NCI-H1694 (cell line): ENCODE results near the gene FAM110D.
A peak's percentile ranks its signal among the peaks of the same experiment; 100 is the strongest.

Source experiments
- DNase-seq: peaks from one replicate; lab custom pipeline; 2025; lab: John Stamatoyannopoulos, UW

FAM110D gene

GRCh38 chr1:26189331-26189730 lies 30.5 kb downstream of the FAM110D start:
- no peak for DNase-seq

DNA sequence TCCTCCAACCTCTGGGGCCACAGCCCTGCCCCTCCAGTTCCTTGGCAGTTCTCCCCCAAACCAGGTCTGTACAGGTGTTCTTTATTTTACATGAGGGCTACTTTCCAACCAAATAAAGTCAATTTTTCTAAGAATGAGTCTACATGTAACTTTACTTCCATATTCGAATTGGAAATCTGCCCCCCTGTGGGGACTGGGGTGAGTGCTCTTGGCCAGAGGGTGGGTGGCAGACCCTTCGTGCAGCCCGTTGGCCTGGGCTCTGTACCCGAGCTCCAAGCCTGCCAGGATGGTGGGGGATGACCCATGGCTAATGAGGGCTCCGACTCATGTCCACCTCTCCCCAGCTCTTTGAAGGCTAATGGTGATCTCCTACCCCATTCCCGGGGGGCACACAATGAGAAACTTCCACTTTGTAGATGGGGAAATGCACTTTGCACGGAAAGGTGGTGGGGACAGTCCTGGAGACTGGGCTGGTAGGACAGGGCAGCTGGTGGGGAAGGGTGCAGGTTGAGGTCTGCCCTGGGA lies 30.9 kb downstream of the FAM110D start:
- DNase-seq = no peak

DNA sequence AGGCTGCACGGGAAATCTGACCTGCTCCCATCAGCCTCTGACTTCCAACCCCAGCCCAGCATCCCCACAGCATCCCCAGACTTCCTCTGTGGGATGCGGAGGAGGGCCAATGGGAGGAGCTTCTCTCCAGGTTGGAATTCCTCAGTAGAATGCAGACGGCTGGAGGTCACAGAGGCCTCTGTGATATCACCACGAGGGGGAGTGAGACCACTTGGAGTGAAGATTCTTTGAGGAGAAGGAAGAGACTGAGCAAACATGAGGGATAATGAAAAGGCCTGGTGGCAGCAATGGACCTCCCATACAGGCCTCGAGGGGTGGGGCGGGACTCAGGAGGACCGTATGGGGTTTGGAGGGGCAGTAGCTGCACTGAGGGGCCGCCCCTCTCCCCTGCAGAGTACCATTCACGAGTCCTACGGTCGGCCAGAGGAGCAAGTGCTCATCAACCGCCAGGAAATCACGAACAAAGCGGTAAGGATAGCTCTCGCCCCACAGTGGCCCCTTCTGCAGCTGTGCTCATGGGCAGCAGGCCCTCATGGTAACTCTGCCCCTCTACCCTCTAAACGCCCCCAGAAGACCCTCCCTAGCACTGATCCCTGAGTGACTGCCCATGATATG lies 31.6 kb downstream of the FAM110D start, which contains the start of gene CATSPER4:
Gene CATSPER4, plus strand, starts transcription at position 230 of the 615 bp plus-strand sequence. Its CDS starts 26 bp downstream, at position 256.
- peak; percentile 16 for DNase-seq

DNA sequence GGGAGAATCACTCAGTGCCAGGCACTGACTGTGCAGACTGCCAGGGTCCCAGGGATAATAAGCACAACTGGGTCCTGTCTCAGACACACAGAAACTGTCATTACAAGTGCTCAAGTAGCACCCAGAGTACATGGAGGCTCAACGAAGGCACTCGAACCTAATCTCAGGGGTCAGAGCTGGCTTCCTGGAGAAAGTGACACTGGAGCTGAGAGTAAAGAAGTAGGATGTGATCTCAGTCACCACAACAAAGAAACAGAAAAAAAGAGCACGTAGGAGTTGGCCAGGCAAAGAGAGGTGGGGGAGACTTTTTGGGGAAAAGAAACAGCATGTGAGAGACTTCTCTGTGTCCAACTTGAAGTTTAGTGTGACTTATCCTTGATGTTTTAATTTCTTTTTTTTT lies 32.9 kb downstream of the FAM110D start:
- DNase-seq = no peak

GRCh38 chr1:26195805-26196204 lies 36.9 kb downstream of the FAM110D start:
- no peak for DNase-seq

DNA sequence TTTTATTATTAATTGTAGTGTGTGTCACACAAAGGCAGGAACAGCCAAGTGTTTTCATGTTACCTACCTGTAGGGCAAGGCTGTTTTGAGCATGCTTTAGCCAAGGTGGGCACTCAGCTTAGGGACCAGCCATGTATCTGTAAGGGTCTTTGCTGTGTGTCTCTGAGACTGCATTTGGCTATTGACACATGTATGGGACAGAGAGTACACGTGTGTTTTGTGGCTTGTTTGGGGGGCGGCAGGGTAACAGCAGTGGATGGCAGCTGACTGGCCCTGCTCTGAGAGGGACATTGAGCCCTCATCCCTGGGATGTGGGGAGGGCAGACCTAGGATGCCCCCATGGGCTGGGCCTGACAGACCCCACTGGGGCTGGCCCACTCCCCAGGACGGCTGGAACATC lies 38.4 kb downstream of the FAM110D start:
- DNase-seq = no peak

DNA sequence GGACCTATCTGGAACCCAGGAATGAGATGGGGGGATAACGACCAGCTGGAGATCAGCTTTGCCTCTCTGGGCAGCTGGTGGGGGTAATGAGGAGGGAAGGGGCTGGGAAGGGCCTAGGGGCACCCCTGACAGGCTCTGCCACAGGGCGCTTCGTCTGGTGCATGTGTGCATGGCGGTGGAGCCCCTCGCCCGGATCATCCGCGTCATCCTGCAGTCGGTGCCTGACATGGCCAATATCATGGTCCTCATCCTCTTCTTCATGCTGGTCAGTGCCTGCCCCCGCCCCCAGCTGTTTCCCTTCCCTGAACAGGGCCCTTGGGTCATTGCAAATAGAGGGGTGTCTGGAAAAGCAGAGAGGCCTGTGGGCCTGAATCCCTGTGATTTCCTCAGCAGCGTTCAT lies 38.9 kb downstream of the FAM110D start:
- DNase-seq = no peak

DNA sequence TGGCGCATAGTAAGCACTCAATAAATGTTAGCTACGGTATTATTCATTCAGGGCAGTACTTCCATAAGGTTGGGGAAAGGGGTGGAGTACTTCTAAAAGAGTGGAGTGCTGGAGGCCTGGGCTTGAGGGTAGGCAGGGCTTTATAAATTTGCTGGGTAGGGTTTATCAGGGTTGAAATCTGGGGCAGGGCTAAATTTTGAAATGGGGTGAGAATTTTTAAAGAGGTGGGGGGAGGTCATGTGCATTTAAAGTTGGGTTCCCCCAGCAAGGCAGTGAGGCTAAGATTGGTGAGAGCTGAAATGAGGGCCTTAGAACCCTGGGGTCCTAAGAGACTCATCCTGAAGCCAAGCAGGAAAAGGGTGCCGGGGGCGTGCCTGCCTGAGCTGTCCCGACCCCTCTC lies 41.5 kb downstream of the FAM110D start:
- no peak for DNase-seq

GRCh38 chr1:26203642-26204318 lies 44.9 kb downstream of the FAM110D start:
- DNase-seq = no peak

DNA sequence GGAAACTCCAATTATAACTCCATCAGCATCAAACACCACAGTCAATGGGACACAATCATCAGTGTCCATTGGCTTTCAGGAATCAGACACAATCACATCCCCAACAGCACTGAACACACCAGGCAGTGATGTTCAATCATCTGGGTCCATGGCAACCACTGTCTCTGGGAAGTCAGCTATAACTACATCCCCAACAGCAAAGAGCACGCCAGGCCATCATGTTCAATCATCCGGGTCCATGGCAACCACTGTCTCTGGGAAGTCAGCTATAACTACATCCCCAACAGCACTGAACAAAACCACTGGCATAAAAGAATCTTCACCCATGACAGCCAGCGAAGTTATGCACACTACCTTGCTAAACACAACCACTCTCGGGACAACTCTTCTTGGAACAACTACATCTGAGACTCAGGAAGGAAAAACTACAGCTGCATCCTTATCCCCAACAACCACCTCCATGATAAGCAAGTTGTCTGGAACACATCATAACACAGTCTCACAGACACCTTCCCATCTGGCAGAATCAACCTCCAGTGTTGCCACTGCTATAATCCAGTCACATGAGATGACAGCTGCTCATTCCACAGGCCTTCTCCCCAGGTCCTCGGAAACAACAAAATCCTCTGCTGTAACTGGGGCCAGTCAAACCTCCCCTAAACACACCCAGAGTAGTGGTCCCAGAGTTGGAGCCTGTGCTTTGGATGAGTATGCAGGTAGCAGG lies 51.4 kb downstream of the FAM110D start:
- DNase-seq = peak; percentile 45

DNA sequence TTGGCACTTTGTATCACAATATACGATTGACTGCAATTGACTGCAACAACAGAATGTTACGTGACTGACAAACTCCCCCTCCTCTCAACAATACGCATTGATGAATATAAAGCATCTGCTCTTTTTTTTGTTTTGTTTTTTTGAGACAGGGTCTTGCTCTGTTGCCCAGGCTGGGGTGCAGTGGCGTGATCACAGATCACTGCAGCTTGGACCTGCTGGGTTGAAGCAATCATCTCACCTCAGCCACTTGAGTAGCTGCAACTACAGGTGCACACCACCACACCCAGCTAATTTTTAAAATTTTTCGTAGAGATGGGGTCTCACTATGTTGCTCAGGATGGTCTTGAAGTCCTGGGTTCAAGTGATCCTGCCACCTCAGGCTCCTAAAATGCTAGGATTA lies 53.8 kb downstream of the FAM110D start:
- no peak for DNase-seq

DNA sequence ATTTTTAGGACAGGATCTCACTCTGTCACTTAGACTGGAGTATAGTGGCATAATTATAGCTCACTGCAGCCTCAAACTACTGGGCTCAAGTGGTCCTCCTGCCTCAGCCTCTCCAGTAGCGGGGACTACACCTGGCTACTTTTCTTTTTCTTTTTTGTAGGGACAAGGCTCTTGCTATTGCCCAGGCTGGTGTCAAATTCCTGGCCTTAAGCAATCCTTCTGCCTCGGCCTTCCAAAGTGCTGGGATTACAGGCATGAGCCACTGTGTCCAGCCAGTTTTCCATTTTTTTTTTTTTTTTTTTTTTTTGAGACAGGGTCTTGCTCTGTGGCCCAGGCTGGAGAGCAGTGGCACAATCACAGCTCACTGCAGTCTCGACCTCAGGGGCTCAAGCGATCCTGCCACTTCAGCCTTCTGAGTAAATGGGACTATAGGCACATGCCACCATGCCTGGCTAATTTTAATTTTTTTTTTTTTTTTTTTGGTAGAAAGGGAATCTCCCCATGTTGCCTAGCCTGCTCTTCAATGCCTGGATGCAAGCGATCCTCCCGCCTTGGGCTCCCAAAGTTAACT lies 54.5 kb downstream of the FAM110D start:
- DNase-seq = no peak
